HFFc6 (cell line): Measurements from ENCODE around the gene SERPINB8. TPM values are rescaled to one million over a fixed set of nuclear protein-coding genes. Genes with fewer than 3 reads are reported as not detected.
A peak's percentile ranks its signal among the peaks of the same experiment; 100 is the strongest.

Experiments used
- DNase-seq: peaks from one replicate; pipeline ENCODE4 v3.0.0-alpha.2; 2018
- H3K27ac Mint-ChIP-seq: 2 replicates; pipeline ENCODE4 v1.8.0; 2020; ENCODE audit warnings: mild to moderate bottlenecking, mixed read lengths
- H3K27me3 Mint-ChIP-seq: 2 replicates; pipeline ENCODE4 v1.8.0; 2021; ENCODE audit warnings: mild to moderate bottlenecking, moderate library complexity, mixed read lengths; ENCODE audit not compliant: insufficient read depth
- H3K36me3 Mint-ChIP-seq: 2 replicates; pipeline ENCODE4 v1.8.0; 2021; ENCODE audit warnings: low read depth, mixed read lengths
- H3K4me1 Mint-ChIP-seq: 2 replicates; pipeline ENCODE4 v1.8.0; 2020; ENCODE audit warnings: low read depth, mixed read lengths
- H3K4me3 Mint-ChIP-seq: 2 replicates; pipeline ENCODE4 v1.8.0; 2020; ENCODE audit warnings: mild to moderate bottlenecking, moderate library complexity, mixed read lengths
- H3K9me3 Mint-ChIP-seq: 2 replicates; pipeline ENCODE4 v1.8.0; 2020; ENCODE audit warnings: mild to moderate bottlenecking, mixed read lengths
- total RNA-seq, 6 experiments: library from RNA; stranded (reverse); fragmentation: NEBNext Ultra II Directional; extraction: Animal tissue kit (Norgen Biotek cat#: 25700); gene quantifications; 2 replicates in 1 of 6; 3 replicates in 5 of 6; pipeline ENCODE4 v1.2.3, GENCODE V29; 2021
- TF ChIP-seq, protein P1 (sequence below): fragments of 200-600 bp; sonication (generic); IDR thresholded peaks from 2 replicates; pipeline ENCODE4 v1.5.0; 2021; ENCODE audit warnings: antibody characterized with exemption, mild to moderate bottlenecking

Gene SERPINB8
- total RNA-seq, 6 experiments from 2014 or later, result 32.6 to 42.9 (median 36.9) TPM

DNA sequence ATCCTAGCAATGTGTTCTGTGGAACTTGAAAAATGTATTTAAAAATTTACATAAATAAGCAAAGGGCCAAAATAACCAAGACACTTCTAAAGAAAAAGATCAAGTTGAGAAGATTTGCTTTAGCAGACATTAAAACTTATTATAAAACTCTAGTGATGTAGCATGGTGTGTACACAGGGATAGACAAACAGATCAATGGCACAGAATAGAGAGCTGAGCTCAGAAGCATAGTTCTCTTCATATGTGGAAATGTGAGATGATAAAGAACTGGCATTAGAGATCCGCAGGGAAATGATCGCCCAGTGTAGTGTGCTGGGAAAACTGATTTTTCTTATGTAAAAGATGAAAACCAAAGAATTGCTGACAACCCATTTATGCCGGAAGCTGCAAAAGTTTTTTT is 39.4 kb downstream of the SERPINB8 start:
- no peaks in the 10 kb centered on the region for H3K4me1 Mint-ChIP-seq
- no peak for DNase-seq
- no peak overlapping the region for H3K4me3 Mint-ChIP-seq
- peaks cover 5% of the 10 kb centered on the region for H3K27me3 Mint-ChIP-seq
- no peaks in the 10 kb centered on the region for H3K36me3 Mint-ChIP-seq
- no peak overlapping the region for H3K27ac Mint-ChIP-seq
- TF ChIP-seq, protein P1, sequence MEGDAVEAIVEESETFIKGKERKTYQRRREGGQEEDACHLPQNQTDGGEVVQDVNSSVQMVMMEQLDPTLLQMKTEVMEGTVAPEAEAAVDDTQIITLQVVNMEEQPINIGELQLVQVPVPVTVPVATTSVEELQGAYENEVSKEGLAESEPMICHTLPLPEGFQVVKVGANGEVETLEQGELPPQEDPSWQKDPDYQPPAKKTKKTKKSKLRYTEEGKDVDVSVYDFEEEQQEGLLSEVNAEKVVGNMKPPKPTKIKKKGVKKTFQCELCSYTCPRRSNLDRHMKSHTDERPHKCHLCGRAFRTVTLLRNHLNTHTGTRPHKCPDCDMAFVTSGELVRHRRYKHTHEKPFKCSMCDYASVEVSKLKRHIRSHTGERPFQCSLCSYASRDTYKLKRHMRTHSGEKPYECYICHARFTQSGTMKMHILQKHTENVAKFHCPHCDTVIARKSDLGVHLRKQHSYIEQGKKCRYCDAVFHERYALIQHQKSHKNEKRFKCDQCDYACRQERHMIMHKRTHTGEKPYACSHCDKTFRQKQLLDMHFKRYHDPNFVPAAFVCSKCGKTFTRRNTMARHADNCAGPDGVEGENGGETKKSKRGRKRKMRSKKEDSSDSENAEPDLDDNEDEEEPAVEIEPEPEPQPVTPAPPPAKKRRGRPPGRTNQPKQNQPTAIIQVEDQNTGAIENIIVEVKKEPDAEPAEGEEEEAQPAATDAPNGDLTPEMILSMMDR, result no peak
- no peaks in the 10 kb centered on the region for H3K9me3 Mint-ChIP-seq

GRCh38 chr18:64011513-64011912 is 41.6 kb downstream of the SERPINB8 start:
- peaks cover 11% of the 10 kb centered on the region; the same call in 1 of the 2 replicates for H3K27me3 Mint-ChIP-seq
- no peaks in the 10 kb centered on the region for H3K36me3 Mint-ChIP-seq
- H3K4me3 Mint-ChIP-seq, result no peak overlapping the region
- TF ChIP-seq, protein P1, result no peak
- DNase-seq, result no peak
- H3K27ac Mint-ChIP-seq, result no peak overlapping the region
- H3K9me3 Mint-ChIP-seq, result no peaks in the 10 kb centered on the region
- H3K4me1 Mint-ChIP-seq, result no peaks in the 10 kb centered on the region

DNA sequence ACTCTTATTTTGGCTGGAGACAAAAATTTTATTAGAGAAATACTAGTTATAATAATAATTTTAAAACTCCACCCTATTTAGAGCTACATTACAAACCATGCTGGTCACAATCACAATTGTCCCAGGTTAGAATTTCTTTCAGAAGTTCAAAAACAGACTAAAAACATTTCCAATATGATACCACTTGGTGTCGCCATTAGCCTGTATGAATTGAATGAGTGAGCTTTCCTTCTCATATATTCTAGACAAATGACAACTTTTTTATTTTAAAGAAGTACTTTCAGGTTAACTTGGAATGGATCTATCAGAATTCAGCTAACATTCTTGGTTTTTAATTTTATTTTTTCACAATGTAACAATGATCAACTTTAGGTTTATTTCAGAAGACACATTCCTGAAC is 48.0 kb downstream of the SERPINB8 start:
- Mint-ChIP-seq H3K4me1 (peaks cover 11% of the 10 kb centered on the region), H3K27ac (no peak overlapping the region), H3K36me3 (no peaks in the 10 kb centered on the region), H3K4me3 (no peak overlapping the region), H3K9me3 (no peaks in the 10 kb centered on the region), H3K27me3 (peaks cover 16% of the 10 kb centered on the region)
- DNase-seq, result peak; percentile 17
- TF ChIP-seq, protein P1, result peak; percentile 81

GRCh38 chr18:64019922-64020756 is 50.3 kb downstream of the SERPINB8 start:
- Mint-ChIP-seq H3K9me3 (no peaks in the 10 kb centered on the region), H3K27me3 (peaks cover 11% of the 10 kb centered on the region), H3K4me1 (peaks cover 11% of the 10 kb centered on the region), H3K27ac (no peak overlapping the region), H3K4me3 (no peak overlapping the region), H3K36me3 (no peaks in the 10 kb centered on the region)
- no peak for DNase-seq
- TF ChIP-seq, protein P1, result no peak

GRCh38 chr18:64026350-64026749 is 56.5 kb downstream of the SERPINB8 start:
- Mint-ChIP-seq H3K9me3 (no peaks in the 10 kb centered on the region), H3K27ac (no peak overlapping the region), H3K4me3 (no peak overlapping the region), H3K4me1 (no peaks in the 10 kb centered on the region), H3K36me3 (no peaks in the 10 kb centered on the region), H3K27me3 (peaks cover 7% of the 10 kb centered on the region)
- TF ChIP-seq, protein P1, result no peak
- DNase-seq, result no peak
